A673 (cell line): ENCODE results near the gene SORCS3. TPM values are rescaled to one million over a fixed set of nuclear protein-coding genes. Genes with fewer than 3 reads are reported as not detected.

Source experiments
- BruUV-seq: library from RNA; stranded (reverse); fragments of 400-500 nt; replicated peaks from 2 replicates; lab custom pipeline; 2021; lab: Mats Ljungman, UMichigan
- CTCF ChIA-PET: fragments of 300-600 bp; sonication (Branson Sonifier 250); formaldehyde crosslinking; loops from one replicate; lab custom pipeline; 2022; ENCODE audit warnings: antibody characterized with exemption; lab: Charles Lee
- POLR2A ChIA-PET: fragments of 300-600 bp; sonication (Branson Sonifier 250); formaldehyde crosslinking; loops from one replicate; lab custom pipeline; 2022; ENCODE audit warnings: antibody characterized with exemption; ENCODE audit not compliant: low non-redundant PET; lab: Charles Lee
- DNase-seq: peaks from one replicate; pipeline ENCODE4 v3.0.0-alpha.2; 2015; ENCODE audit warnings: low spot score
- H3K27ac ChIP-seq: fragments of 200-600 bp; sonication (generic); 2 replicates; pipeline ENCODE4 v1.5.1; 2016; ENCODE audit warnings: mixed run types, low read depth, mild to moderate bottlenecking, mixed read lengths, antibody characterized with exemption, low read length; ENCODE audit not compliant: poor library complexity, severe bottlenecking
- H3K27me3 ChIP-seq: fragments of 200-600 bp; sonication (generic); replicated peaks from 2 replicates; pipeline ENCODE4 v1.6.1; 2017; ENCODE audit warnings: mixed run types, low read depth, mild to moderate bottlenecking, mixed read lengths, antibody characterized with exemption, low read length; ENCODE audit not compliant: insufficient read depth, poor library complexity
- H3K36me3 ChIP-seq: fragments of 200-600 bp; sonication (generic); 2 replicates; pipeline ENCODE4 v1.6.1; 2016; ENCODE audit warnings: mixed run types, mild to moderate bottlenecking, mixed read lengths, antibody characterized with exemption, low read length; ENCODE audit not compliant: insufficient read depth, poor library complexity, severe bottlenecking
- H3K4me1 ChIP-seq: fragments of 200-600 bp; sonication (generic); 2 replicates; pipeline ENCODE4 v1.6.1; 2017; ENCODE audit warnings: mixed run types, mild to moderate bottlenecking, mixed read lengths, antibody characterized with exemption, low read length; ENCODE audit not compliant: insufficient read depth, poor library complexity, severe bottlenecking
- H3K4me3 ChIP-seq: fragments of 200-600 bp; sonication (generic); 2 replicates; pipeline ENCODE4 v1.5.1; 2016; ENCODE audit warnings: low read depth, mixed run types, mild to moderate bottlenecking, mixed read lengths, low read length; ENCODE audit not compliant: poor library complexity, severe bottlenecking
- H3K9me3 ChIP-seq: fragments of 200-600 bp; sonication (generic); 2 replicates; pipeline ENCODE4 v1.6.1; 2016; ENCODE audit warnings: mixed run types, low read depth, mild to moderate bottlenecking, mixed read lengths, antibody characterized with exemption, low read length; ENCODE audit not compliant: poor library complexity, severe bottlenecking
- EZH2 ChIP-seq: fragments of 200-600 bp; sonication (generic); IDR thresholded peaks from 2 replicates; pipeline ENCODE4 v1.6.1; 2017; ENCODE audit warnings: borderline replicate concordance, low read depth, mild to moderate bottlenecking, mixed read lengths, antibody characterized with exemption, low read length; ENCODE audit not compliant: poor library complexity, severe bottlenecking
- intact Hi-C: fragments of 100-400 bp; cut with micrococcal nuclease; formaldehyde crosslinking; loops from one replicate; pipeline ENCODE4 v1.10.0; 2022; ENCODE audit not compliant: unreplicated experiment
- total RNA-seq: library from RNA; stranded (reverse); gene quantifications from 2 replicates; pipeline ENCODE4 v1.2.3, GENCODE V29; 2021
- TF ChIP-seq, protein P1 (sequence below): fragments of 300-800, 200-600 bp; sonication (generic); conservative IDR thresholded peaks from 2 replicates; pipeline ENCODE4 v1.5.1; 2017; ENCODE audit warnings: low read depth, mild to moderate bottlenecking, antibody characterized with exemption, low read length, moderate library complexity, mixed read lengths

The SORCS3 gene
- total RNA-seq, 1 experiment from 2014 or later: not detected

DNA sequence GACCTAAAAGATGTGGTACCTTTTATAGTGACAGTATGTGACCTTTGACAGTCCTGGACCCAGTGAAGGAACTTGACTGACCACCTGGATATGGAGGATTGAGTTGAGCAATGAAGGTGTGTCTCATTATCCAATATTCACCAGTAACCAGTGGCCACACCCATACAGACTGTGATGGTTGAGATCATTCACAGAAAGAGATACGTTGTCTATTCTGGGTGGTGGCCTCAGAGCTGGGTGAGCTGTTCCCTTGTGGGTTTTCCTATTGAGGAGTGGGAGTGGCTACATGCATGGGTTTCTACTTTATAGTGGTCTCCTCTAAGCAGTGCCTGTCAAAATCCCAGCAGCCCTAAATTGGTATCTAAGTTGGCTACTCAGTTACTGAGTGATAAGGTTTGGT is 507.4 kb downstream of the SORCS3 start:
- BruUV-seq: no TSS peak
- DNase-seq: no peak
- POLR2A ChIA-PET: no interaction called here
- Histone ChIP-seq H3K27me3 (peaks cover 62% of the 10 kb centered on the region), H3K4me3 (no peak overlapping the region), H3K4me1 (no peaks in the 10 kb centered on the region), H3K9me3 (no peaks in the 10 kb centered on the region), H3K27ac (no peak overlapping the region), H3K36me3 (no peaks in the 10 kb centered on the region)
- CTCF ChIA-PET: no interaction called here
- intact Hi-C loops: no loop called here
- TF ChIP-seq, protein P1, sequence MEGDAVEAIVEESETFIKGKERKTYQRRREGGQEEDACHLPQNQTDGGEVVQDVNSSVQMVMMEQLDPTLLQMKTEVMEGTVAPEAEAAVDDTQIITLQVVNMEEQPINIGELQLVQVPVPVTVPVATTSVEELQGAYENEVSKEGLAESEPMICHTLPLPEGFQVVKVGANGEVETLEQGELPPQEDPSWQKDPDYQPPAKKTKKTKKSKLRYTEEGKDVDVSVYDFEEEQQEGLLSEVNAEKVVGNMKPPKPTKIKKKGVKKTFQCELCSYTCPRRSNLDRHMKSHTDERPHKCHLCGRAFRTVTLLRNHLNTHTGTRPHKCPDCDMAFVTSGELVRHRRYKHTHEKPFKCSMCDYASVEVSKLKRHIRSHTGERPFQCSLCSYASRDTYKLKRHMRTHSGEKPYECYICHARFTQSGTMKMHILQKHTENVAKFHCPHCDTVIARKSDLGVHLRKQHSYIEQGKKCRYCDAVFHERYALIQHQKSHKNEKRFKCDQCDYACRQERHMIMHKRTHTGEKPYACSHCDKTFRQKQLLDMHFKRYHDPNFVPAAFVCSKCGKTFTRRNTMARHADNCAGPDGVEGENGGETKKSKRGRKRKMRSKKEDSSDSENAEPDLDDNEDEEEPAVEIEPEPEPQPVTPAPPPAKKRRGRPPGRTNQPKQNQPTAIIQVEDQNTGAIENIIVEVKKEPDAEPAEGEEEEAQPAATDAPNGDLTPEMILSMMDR: no peak
- TF ChIP-seq EZH2: no peak

- H3K36me3 ChIP-seq: no peaks in the 10 kb centered on the region
- no peaks in the 10 kb centered on the region for H3K4me1 ChIP-seq
- CTCF ChIA-PET: no interaction called here
- H3K4me3 ChIP-seq: no peak overlapping the region
- H3K27me3 ChIP-seq: peaks cover 60% of the 10 kb centered on the region
- BruUV-seq: no TSS peak
- no peak overlapping the region for H3K27ac ChIP-seq
- intact Hi-C loops: no loop called here
- DNase-seq: no peak
- POLR2A ChIA-PET: no interaction called here
- TF ChIP-seq EZH2: no peak
- TF ChIP-seq, protein P1: no peak
- H3K9me3 ChIP-seq: no peaks in the 10 kb centered on the region
Observed at GRCh38 chr10:105148921-105149320, 507.8 kb downstream of the SORCS3 start.

- TF ChIP-seq, protein P1: no peak
- no peak for TF ChIP-seq EZH2
- Histone ChIP-seq H3K36me3 (no peaks in the 10 kb centered on the region), H3K4me3 (no peak overlapping the region), H3K4me1 (no peaks in the 10 kb centered on the region), H3K9me3 (no peaks in the 10 kb centered on the region), H3K27me3 (peaks cover 59% of the 10 kb centered on the region), H3K27ac (no peak overlapping the region)
- ChIA-PET POLR2A (no interaction called here), CTCF (no interaction called here)
- intact Hi-C loops: no loop called here
- no peak for DNase-seq
- no TSS peak for BruUV-seq
Observed at GRCh38 chr10:105149371-105149891, 508.3 kb downstream of the SORCS3 start.
